Aorta (tissue), 5 donors: ENCODE measurements around the gene PPBP. TPM values are rescaled to one million over a fixed set of nuclear protein-coding genes. Genes with fewer than 3 reads are reported as not detected.
A peak's percentile ranks its signal among the peaks of the same experiment; 100 is the strongest.

Experiments used
- ATAC-seq: fragments of 200-7000 bp; cut with Tn5 transposase; one replicate; pipeline ENCODE4 v1.9.1; 2022; ENCODE audit warnings: moderate library complexity; ENCODE audit not compliant: low FRiP score
- DNase-seq, 2 donors: peaks; one replicate each; pipeline ENCODE4 v3.0.0-alpha.2; 2020
- H3K27ac ChIP-seq, 2 donors: one replicate each; pipeline ENCODE4 v1.5.1; 2013; ENCODE audit warnings: low read length in 2 of 2, mild to moderate bottlenecking in 2 of 2, moderate library complexity in 2 of 2, control low read depth in 1 of 2, inconsistent platforms in 1 of 2, low read depth in 1 of 2
- H3K27me3 ChIP-seq, 2 donors: one replicate each; pipeline ENCODE4 v1.6.1; 2013; ENCODE audit warnings: control low read depth in 1 of 2, low read length in 1 of 2, mild to moderate bottlenecking in 1 of 2, moderate library complexity in 1 of 2; ENCODE audit not compliant: insufficient read depth in 2 of 2, control insufficient read depth in 1 of 2
- H3K36me3 ChIP-seq, 2 donors: one replicate each; pipeline ENCODE4 v1.6.1; 2013; ENCODE audit warnings: control low read depth in 1 of 2, low read length in 1 of 2, mild to moderate bottlenecking in 1 of 2; ENCODE audit not compliant: insufficient read depth in 2 of 2, control insufficient read depth in 1 of 2
- H3K4me1 ChIP-seq, 2 donors: one replicate each; pipeline ENCODE4 v1.6.1; 2013; ENCODE audit warnings: low read length in 2 of 2, control low read depth in 1 of 2, mild to moderate bottlenecking in 1 of 2, moderate library complexity in 1 of 2; ENCODE audit not compliant: insufficient read depth in 2 of 2, control insufficient read depth in 1 of 2
- H3K4me3 ChIP-seq, 2 donors: one replicate each; pipeline ENCODE4 v1.5.1; 2013; ENCODE audit warnings: low read length in 2 of 2, control low read depth in 1 of 2, mild to moderate bottlenecking in 1 of 2
- H3K9me3 ChIP-seq: one replicate; pipeline ENCODE4 v1.6.1; 2013; ENCODE audit warnings: mild to moderate bottlenecking, low read length; ENCODE audit not compliant: control insufficient read depth
- WGBS, 2 donors: extraction: QIAGEN DNeasy Blood & Tissue Kit; methylation state at CpG; one replicate each; pipeline ENCODE4 v1.1.7; 2013; 5-methylcytosine and 5-hydroxymethylcytosine counted together
- intact Hi-C, 2 donors: fragments of 100-400 bp; cut with DNase I; formaldehyde crosslinking; loops; one replicate each; pipeline versions ENCODE4 v1.14.2 to v1.15.0; 2022
- polyA plus RNA-seq, 2 donors: library from polyadenylated mRNA; stranded (reverse); fragments of 200-250 nt; gene quantifications; one replicate each; pipeline ENCODE4 v1.2.3, GENCODE V29; 2013
- total RNA-seq, 2 donors: library from RNA; stranded (reverse); fragmentation: NEBNext Ultra II Directional; extraction: Animal tissue kit (Norgen Biotek cat#: 25700); gene quantifications; one replicate each; pipeline ENCODE4 v1.2.1, GENCODE V29; 2021
- donor health status: healthy with polysubstance abuse.
- donor health status: Bipolar disorder and iron deficiency.
- donor health status: DM: no; HTN: no; CAD: no.
- donor health status: DM: no; HTN: no; CAD: no.
- donor health status: DM: yes; HTN: yes; CAD: no.

PPBP gene
- total and polyA plus RNA-seq, 4 donors, result 0.57 to 8.4 TPM; not detected in 2

DNA sequence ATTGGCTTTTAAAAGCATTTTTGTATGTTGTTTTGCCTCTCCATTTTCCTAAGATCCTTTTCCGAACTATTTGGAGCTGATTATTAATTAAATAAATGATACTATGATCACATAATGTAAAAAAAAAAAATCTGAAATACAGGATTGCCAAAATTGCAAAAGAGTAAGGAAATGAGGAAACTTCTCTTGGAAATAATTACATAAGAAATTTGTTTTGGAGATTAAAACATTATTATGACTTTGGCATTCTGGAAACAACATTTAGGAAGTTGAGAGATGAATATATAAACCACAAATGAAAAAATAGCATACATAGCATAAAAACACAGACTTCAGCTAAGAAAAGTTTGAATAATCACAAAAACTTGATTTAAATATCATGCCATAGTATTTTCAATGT is 39.7 kb downstream of the PPBP start:
- Histone ChIP-seq H3K27ac (no peak overlapping the region), H3K9me3 (no peaks in the 10 kb centered on the region), H3K4me3 (no peak overlapping the region), H3K36me3 (no peaks in the 10 kb centered on the region), H3K27me3 (peaks cover 3% of the 10 kb centered on the region in 2 donors), H3K4me1 (no peaks in the 10 kb centered on the region)
- intact Hi-C loops, result no loop called here
- WGBS, 2 donors, result 53 to 66% methylated on average over 1 of the region's 1 CpG
- ATAC-seq (no peak), DNase-seq (no peak)

DNA sequence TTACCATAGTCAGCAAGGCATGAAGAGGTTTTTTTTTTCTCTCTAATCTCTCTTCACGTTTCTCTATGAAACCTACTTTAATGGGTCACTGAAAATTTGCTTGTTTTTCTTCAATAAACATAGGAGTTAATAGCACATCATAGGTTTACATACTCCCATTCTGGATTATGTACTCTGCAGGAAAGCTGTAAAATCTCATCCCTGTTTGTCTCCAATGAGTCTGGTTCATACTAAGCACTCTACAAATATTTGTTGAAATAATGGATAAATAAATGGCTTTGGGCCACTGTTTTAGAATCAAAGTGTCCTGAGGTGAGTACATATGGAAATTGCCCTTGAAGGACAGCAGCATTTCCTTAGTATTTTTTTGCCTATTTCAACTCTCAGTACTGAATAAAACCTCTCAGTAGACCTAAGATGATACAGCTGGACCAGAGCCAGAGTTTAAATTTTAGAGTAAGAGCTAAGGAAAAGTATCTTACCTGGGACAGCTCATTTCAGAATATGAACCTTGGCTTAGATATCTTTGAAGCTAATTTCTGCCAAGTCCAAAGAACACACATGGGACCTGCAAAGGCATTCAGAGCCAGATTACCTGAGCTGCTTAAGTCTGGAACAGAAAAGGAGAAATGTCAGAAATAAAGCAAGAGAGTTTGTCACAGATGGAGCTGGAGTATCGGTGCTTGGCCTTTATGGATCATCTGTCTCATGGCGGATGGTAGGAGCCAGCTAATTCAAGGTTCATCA is 40.6 kb downstream of the PPBP start:
- intact Hi-C loops, result no loop called here
- Histone ChIP-seq H3K9me3 (no peaks in the 10 kb centered on the region), H3K4me1 (no peaks in the 10 kb centered on the region), H3K27ac (no peak overlapping the region), H3K27me3 (peaks cover 3% of the 10 kb centered on the region in 2 donors), H3K4me3 (no peak overlapping the region), H3K36me3 (no peaks in the 10 kb centered on the region)
- no peak for ATAC-seq
- 71 to 72% methylated on average over 3 of the region's 3 CpGs for WGBS, 2 donors
- DNase-seq, result no peak

DNA sequence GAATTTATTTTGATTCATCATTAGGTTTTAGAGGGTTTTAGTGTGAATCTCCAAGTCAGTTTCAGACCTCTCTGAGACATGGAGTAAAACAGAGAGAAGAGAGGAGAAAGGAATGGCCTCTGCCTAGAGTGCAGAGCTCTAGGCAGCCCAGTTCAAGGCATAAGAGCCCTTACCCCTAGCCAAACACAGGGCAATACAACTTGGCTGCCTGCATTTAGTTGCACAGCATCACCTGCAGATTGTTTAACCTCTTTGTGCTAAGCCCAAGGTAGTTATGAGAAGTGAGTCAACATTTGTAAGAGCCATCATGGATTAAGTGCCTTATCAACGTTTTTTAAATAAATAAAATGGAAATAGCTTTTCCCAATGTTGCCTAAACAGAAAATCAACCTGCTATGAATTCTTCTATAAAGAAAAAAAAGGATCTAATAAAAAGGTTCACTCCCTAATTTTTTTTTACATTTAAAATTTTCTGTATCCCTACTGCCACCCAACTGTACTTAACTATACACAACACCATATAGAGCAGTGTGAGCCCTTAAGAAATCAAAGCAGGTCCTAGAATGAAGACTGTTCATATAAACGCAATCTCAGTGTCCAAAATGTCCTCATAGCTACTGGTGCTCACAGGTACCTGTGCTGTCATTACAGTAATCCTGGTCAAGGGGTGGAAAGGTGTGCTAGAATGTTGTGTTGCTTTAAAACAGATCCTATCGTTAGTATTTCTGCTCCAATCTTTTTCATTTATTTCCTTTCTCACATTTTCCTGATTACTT is 42.1 kb downstream of the PPBP start:
- Histone ChIP-seq H3K4me3 (no peak overlapping the region), H3K4me1 (no peaks in the 10 kb centered on the region), H3K27ac (no peak overlapping the region), H3K9me3 (no peaks in the 10 kb centered on the region), H3K27me3 (peaks cover 2 to 3% of the 10 kb centered on the region in 2 donors), H3K36me3 (no peaks in the 10 kb centered on the region)
- no peak for DNase-seq
- no peak for ATAC-seq
- intact Hi-C loops, result no loop called here
- WGBS, 2 donors, result 71 to 72% methylated on average over 3 of the region's 3 CpGs

DNA sequence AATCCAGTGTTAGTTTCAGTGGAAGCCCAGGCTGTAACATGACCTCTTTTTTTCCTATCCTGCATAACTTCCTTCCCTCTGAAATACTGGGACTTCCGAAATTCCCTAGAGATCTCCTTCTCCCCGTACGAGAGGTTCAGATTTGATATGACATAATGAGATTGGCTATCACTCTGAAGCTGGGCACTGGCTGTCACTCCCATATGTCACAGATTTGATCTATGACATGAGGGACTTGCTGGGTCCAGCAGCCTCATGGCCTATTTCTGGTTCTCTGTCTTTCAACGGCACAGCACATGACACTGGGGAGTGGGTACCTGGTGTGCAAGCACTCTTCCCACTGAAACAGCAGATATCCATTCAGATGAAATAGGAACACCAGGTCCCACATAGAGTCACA is 42.9 kb downstream of the PPBP start:
- Histone ChIP-seq H3K9me3 (no peaks in the 10 kb centered on the region), H3K4me1 (no peaks in the 10 kb centered on the region), H3K4me3 (no peak overlapping the region), H3K27ac (no peak overlapping the region), H3K27me3 (peaks cover 2 to 3% of the 10 kb centered on the region in 2 donors), H3K36me3 (no peaks in the 10 kb centered on the region)
- intact Hi-C loops, result no loop called here
- DNase-seq, result no peak
- 41 to 64% methylated on average over 4 of the region's 4 CpGs for WGBS, 2 donors
- no peak for ATAC-seq

DNA sequence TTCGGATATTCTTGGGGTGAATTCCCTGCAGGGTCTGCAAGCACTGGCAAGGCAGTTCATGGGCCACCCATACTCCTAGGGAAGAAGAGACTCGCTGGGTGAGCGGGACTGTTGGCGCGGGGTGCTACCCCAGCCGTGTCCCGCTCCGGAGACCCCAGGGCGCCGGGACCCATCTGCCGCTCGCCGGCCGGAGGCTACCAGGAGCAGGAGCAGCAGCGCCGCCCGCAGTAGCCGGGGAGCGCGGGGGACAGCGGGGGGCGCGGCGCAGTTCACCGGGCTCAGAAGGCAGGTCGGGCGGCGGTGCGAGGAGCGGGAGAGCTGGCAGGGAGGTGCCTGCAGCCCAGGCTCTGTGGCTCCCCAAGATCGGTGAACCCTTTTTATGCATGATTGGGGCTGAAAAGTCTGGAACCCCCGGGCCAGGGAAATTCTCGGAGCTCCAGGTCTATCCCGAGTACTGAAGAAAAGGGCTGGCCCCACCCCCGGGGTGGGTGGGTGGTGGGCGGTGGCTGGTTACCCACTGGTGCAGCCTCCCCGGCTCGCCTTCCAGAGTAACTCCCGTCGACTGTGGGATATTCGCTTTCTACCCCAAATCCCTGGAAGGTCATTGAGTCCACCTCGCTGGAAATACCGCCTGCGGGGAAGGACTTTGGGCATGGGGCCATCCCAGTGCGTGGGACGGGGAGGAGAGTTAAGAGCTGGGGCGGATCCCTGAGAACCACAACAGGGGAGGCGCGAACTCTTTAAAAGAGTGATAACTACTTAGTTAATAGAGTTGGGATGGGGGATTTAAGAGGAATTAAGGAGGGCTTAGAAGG is 43.7 kb downstream of the PPBP start:
- H3K4me1 ChIP-seq, result no peaks in the 10 kb centered on the region
- no peaks in the 10 kb centered on the region for H3K36me3 ChIP-seq
- H3K9me3 ChIP-seq, result no peaks in the 10 kb centered on the region
- peak overlapping the region in 1 of 2 donors; percentile 2 for H3K4me3 ChIP-seq
- DNase-seq, result peak in 1 of 2 donors; percentile 70
- peaks cover 2 to 3% of the 10 kb centered on the region in 2 donors for H3K27me3 ChIP-seq
- 2 to 4% methylated on average over 43 to 49 of the region's 49 CpGs for WGBS, 2 donors
- intact Hi-C loops, result no loop called here
- peak; percentile 19 for ATAC-seq
- H3K27ac ChIP-seq, result no peak overlapping the region

DNA sequence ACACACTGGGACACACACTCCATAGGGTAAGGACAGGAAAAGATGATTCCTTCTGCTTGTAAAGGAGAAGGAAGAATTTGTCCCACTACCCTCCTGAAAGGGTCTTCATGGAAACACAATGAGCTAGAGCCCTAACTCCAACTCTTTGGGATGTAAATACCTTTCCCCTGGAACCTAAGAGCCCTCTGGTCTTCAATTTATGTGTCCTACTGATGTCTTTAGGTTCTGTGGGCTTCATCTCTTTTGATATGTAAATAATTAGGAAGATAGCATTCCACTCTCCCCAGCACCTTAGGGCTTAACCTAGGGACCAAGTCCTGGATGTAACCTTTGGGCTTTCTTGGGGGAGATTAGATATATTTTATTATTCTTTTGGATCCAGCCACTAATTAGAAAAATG is 44.4 kb downstream of the PPBP start:
- Histone ChIP-seq H3K9me3 (no peaks in the 10 kb centered on the region), H3K27ac (no peak overlapping the region), H3K4me1 (no peaks in the 10 kb centered on the region), H3K4me3 (no peak overlapping the region), H3K36me3 (no peaks in the 10 kb centered on the region), H3K27me3 (peaks cover 2 to 3% of the 10 kb centered on the region in 2 donors)
- intact Hi-C loops, result no loop called here
- ATAC-seq, result no peak
- no peak for DNase-seq

DNA sequence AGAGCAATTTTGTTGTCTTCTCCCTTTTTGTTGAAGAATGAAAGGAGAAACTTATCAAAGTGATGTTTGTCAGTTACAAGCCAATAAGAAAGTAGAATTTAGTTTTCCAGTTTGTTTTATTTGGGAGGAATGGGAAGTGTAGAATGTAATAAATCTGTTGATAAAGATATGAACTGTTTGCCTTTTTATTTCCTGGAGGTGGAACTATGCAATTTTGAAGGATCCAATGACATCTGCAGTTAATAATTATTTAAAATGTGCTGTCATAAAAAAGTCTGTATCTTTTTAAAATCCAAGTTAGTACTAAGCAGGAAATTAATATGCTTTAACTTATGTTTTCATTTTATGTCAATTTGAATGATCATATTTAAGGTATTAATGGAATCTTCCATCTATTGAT is 51.0 kb downstream of the PPBP start:
- Histone ChIP-seq H3K27ac (no peak overlapping the region), H3K4me3 (no peak overlapping the region), H3K9me3 (no peaks in the 10 kb centered on the region), H3K36me3 (no peaks in the 10 kb centered on the region), H3K27me3 (no peaks in the 10 kb centered on the region), H3K4me1 (no peaks in the 10 kb centered on the region)
- DNase-seq, result no peak
- intact Hi-C loops, result no loop called here
- ATAC-seq, result no peak
